HL-60/S4 (cell line): ENCODE data around the gene NR6A1.

Source experiments
- in situ Hi-C: fragments of 300-500 bp; cut with MboI; formaldehyde crosslinking; loops from 2 replicates; pipeline ENCODE4 v1.14.3; 2022; ENCODE audit warnings: low sequenced_read_pairs

Gene NR6A1

GRCh38 chr9:124697326-124698200, 73.5 kb downstream of the NR6A1 start:
- in situ Hi-C loops: loop anchor here (5.0 kb wide), 1 partner anchor 80 kb away; no protein-coding TSS in a partner anchor

DNA sequence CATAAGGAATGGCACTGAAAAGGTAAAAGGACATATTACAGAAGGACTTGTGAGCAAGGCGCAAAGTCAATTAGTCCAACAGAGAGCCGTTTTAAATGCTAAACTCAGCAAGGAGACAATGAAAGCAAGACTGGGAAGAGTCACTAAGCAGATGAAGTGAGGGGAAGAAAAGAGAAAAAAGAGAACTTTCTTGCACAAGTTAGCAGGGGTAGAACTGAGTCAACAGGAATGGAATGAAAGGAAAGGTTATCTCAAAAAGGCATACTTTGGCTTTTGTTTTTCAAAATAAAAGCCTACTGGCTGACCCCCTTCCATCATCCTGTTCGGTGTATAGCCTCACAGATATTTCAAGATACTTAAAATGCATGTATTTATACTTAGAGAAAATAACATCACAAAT, 75.0 kb downstream of the NR6A1 start:
- in situ Hi-C loops: loop anchor here (5.0 kb wide), 1 partner anchor 79 kb away; no protein-coding TSS in a partner anchor

- in situ Hi-C loops: loop anchor here (5.0 kb wide), 1 partner anchor 78 kb away; no protein-coding TSS in a partner anchor
These were observed 75.7 kb downstream of the NR6A1 start for GRCh38 chr9:124695280-124695890.

GRCh38 chr9:124694414-124695279, 76.5 kb downstream of the NR6A1 start:
- in situ Hi-C loops: loop anchor here (5.0 kb wide), 1 partner anchor 77 kb away; no protein-coding TSS in a partner anchor

DNA sequence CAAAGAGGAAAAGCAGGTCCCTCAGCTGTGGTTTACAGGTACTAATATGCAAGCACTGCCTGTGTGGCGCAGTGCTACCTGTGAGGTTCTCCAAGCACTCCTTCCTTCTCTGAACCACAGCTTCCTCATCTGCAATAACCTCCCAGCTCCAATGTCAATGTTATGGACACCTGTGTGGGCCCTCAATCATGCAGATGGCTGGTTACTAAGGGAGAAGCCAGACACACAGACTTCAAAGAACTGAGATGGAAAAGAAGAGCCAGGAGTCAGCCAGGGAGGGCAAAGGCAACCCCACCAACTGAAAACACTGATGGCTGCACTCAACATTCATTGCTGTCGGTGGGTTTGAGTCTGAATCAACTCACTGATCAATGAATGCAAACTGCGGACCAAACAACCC, 77.7 kb downstream of the NR6A1 start:
- in situ Hi-C loops: no loop called here

DNA sequence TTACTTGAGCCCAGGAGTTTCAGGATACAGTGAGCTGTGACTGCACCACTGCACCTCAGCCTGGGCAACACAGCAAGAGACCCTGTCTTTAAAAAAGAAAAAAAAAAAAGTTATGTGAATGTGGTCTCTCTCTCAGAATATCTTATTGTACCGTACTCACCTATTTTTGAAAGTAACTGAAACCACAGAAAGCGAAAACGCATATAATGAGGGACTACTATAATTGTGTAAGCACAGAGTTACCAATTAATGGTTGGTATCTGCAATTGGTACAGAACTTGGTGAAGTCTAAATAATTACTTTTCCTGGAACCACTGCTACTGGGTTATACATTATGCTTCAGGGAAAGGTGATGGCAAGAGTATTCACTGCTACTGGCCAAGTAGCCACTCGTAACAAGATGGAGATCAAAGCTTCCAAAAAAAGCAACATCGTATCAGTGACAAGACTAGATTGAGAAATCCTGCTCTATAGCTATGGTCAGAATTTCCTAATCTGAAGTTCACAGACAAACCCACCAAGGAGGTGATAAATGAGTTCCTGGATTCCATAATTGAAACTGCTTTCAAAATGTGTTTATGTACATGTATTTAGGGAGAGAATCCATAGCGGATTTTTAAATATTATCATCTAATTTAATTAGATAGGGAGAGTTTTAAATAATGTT, 82.7 kb downstream of the NR6A1 start:
- in situ Hi-C loops: no loop called here

DNA sequence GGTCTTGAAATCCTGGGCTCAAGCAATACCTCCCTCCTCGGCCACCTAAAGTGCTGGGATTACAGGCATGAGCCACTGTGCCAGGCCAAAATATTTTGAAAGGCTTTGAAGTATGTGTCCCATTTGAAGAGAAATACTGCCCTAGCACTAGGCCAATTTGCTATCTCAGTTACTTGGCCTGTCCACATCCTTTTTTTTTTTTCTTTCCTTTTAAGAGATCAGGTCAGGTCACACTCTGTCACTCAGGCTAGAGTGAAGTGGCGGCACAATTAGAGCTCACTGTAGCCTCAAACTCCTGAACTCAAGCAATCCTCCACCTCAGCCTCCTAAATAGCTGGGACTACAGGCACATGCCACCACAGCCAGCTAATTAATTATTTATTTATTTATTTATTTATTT, 84.2 kb downstream of the NR6A1 start:
- in situ Hi-C loops: no loop called here

GRCh38 chr9:124685217-124685616, 85.9 kb downstream of the NR6A1 start:
- in situ Hi-C loops: no loop called here

DNA sequence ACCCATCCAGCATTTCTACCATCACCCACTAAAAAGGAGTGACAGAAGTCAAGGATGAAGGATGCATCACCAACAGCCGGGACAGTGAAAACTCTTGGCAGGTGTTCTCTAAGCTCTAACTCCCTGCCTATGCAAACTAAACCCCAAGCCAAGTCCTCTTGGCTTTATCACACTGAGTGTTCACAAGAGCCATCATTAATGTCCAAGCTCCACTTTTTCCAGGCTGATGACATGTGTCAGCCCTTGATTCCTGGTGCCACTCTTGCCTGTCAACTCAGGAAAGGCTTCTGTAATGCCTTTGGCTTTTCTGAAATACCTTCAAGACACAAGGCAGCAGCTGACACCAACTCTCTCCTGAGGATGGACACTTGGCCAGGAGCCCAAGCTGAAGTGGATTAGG, 86.9 kb downstream of the NR6A1 start:
- in situ Hi-C loops: no loop called here

GRCh38 chr9:124683043-124683442, 88.1 kb downstream of the NR6A1 start:
- in situ Hi-C loops: no loop called here

- in situ Hi-C loops: no loop called here
These were observed 90.3 kb downstream of the NR6A1 start for GRCh38 chr9:124680714-124681390.

DNA sequence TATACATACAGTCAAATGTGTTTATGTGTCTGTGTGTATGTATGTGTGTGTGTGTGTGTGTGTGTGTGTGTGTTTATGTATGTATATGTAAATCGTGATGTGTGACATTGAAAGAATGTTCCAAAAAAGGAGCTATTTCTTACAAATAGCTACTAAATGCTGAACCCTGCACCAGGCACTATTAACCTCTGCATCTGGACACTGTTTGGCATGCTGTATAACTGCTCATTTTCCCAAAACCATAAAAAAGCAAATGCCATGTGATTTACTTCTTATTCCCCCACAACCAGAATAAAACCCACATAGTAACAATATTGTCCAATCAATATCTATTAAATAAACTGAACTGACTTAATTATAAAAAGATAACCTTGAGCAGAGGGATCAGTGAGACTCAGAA, 91.1 kb downstream of the NR6A1 start:
- in situ Hi-C loops: no loop called here

- in situ Hi-C loops: no loop called here
These were observed 95.0 kb downstream of the NR6A1 start for GRCh38 chr9:124676159-124676551.

- in situ Hi-C loops: no loop called here
These were observed 95.6 kb downstream of the NR6A1 start for GRCh38 chr9:124675261-124676158.

DNA sequence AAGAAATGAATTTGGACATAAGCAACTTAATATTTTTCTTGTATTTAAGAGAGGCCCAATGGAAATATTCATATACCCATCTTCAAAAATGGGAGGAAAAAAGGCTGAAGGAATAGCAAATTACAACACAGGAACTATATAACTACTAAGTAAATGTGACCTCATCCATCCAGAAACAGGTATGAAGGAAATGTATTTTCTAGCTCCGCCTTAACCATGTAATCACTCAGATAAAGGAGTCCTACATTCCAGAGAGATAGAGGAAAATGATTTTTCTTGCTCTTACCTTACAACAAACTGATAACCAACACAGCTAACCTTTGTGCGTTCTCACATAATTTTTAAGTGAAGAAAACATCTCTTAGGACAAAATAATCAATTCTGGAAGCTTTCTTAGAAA, 96.5 kb downstream of the NR6A1 start:
- in situ Hi-C loops: no loop called here

DNA sequence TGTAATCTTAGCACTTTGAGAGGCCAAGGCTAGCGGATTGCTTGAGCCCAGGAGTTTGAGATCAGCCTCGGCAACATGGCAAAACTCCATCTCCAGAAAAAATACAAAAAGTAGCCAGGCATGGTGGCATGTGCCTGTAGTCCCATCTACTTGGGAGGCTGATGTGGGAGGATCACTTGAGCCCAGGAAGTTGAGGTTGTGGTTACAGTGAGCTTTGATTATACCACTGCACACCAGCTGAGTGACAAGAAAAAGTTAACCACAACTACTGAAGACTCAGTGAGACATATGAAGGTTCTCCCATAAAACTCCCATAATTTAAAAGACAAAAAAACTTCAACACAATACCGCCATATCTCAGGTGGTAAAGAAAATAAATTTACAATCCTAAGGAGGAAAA, 98.0 kb downstream of the NR6A1 start:
- in situ Hi-C loops: no loop called here

- in situ Hi-C loops: no loop called here
These were observed 99.2 kb downstream of the NR6A1 start for GRCh38 chr9:124671861-124672260.

DNA sequence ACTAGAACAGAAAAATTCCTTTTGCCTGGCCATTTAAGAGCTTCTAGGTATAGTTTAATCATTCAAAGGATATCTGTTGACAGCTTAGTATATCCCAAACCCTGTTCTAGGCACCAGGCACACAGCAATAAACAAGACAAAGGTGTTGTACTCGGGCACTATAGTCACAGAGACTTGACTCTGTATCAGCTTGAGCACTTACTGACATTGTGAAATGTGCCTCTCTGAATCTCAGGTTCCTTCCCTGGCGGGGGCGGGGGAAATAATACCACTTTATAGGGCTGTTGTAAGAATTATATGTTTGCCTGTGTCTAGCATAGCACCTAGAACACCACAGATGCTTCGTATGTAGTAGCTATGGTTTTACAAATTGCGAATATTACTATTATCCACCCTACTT, 104.5 kb downstream of the NR6A1 start:
- in situ Hi-C loops: no loop called here

GRCh38 chr9:124665391-124666058, 105.6 kb downstream of the NR6A1 start:
- in situ Hi-C loops: no loop called here
